Breast epithelium (tissue), 3 donors: ENCODE data around the gene ARNT2.

Source experiments
- POLR2AphosphoS5 ChIP-seq, 3 donors: sonication (generic); formaldehyde crosslinking; IDR thresholded peaks; one replicate each; pipeline ENCODE4 v1.6.1; 2017; ENCODE audit warnings: antibody characterized with exemption in 3 of 3
- TF ChIP-seq, protein P1 (sequence below), 3 donors: fragments of 450-650 bp; IDR thresholded peaks; one replicate each; pipeline ENCODE4 v1.5.1; 2016 to 2017; ENCODE audit warnings: antibody characterized with exemption in 3 of 3, mild to moderate bottlenecking in 3 of 3, moderate library complexity in 3 of 3

- TF ChIP-seq, protein P1, sequence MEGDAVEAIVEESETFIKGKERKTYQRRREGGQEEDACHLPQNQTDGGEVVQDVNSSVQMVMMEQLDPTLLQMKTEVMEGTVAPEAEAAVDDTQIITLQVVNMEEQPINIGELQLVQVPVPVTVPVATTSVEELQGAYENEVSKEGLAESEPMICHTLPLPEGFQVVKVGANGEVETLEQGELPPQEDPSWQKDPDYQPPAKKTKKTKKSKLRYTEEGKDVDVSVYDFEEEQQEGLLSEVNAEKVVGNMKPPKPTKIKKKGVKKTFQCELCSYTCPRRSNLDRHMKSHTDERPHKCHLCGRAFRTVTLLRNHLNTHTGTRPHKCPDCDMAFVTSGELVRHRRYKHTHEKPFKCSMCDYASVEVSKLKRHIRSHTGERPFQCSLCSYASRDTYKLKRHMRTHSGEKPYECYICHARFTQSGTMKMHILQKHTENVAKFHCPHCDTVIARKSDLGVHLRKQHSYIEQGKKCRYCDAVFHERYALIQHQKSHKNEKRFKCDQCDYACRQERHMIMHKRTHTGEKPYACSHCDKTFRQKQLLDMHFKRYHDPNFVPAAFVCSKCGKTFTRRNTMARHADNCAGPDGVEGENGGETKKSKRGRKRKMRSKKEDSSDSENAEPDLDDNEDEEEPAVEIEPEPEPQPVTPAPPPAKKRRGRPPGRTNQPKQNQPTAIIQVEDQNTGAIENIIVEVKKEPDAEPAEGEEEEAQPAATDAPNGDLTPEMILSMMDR (IDR thresholded peaks at IDR 0.05), result no peak
- no peak for TF ChIP-seq POLR2AphosphoS5 (IDR thresholded peaks at IDR 0.05)
These were observed 53.7 kb downstream of the ARNT2 start for GRCh38 chr15:80457896-80458295.
